Esophagus squamous epithelium (tissue), 5 donors: Measurements from ENCODE around the gene PPP1R12C. TPM values are rescaled to one million over a fixed set of nuclear protein-coding genes. Genes with fewer than 3 reads are reported as not detected.

Experiments used
- DNase-seq: peaks from one replicate; lab custom pipeline; 2025; lab: John Stamatoyannopoulos, UW
- H3K27ac ChIP-seq, 4 donors: fragments of 200-600 bp; sonication (generic); one replicate each; pipeline ENCODE4 v1.5.1; 2016 to 2019; ENCODE audit warnings: mild to moderate bottlenecking in 1 of 4
- H3K27me3 ChIP-seq, 4 donors: fragments of 200-600 bp; sonication (generic); 1 replicate in 3 of 4; 2 replicates in 1 of 4; pipeline versions ENCODE4 v1.5.1 to v1.6.0; 2017 to 2021; ENCODE audit warnings: antibody characterized with exemption in 1 of 4
- H3K36me3 ChIP-seq, 3 donors: fragments of 200-600 bp; sonication (generic); one replicate each; pipeline ENCODE4 v1.5.1; 2016 to 2019
- H3K4me1 ChIP-seq, 3 donors: fragments of 200-600 bp; sonication (generic); one replicate each; pipeline ENCODE4 v1.5.1; 2017 to 2019
- H3K4me3 ChIP-seq, 4 donors: fragments of 200-600 bp; sonication (generic); 1 replicate in 3 of 4; 2 replicates in 1 of 4; pipeline ENCODE4 v1.5.1; 2016 to 2019; ENCODE audit warnings: mild to moderate bottlenecking in 2 of 4, moderate library complexity in 1 of 4
- H3K9me3 ChIP-seq, 3 donors: fragments of 200-600 bp; sonication (generic); one replicate each; pipeline ENCODE4 v1.5.1; 2016 to 2019
- CTCF ChIP-seq, 6 experiments: fragments of 450-650 bp in 4 of 6; fragments of 200-600 bp in 2 of 6; sonication (generic) in 2 of 6; IDR thresholded peaks; one replicate each; pipeline ENCODE4 v1.5.1; 2016 to 2019; ENCODE audit warnings: antibody characterized with exemption in 6 of 6, mild to moderate bottlenecking in 4 of 6, moderate library complexity in 4 of 6
- POLR2A ChIP-seq, 4 donors: fragments of 450-650 bp; IDR thresholded peaks; one replicate each; pipeline ENCODE4 v1.6.1; 2017; ENCODE audit warnings: antibody characterized with exemption in 4 of 4, mild to moderate bottlenecking in 4 of 4, moderate library complexity in 3 of 4
- WGBS, 2 donors: methylation state at CpG; one replicate each; pipeline ENCODE4 v1.1.5; 2018; 5-methylcytosine and 5-hydroxymethylcytosine counted together
- intact Hi-C: fragments of 100-400 bp; cut with DNase I; formaldehyde crosslinking; loops from one replicate; pipeline ENCODE4 v1.15.0; 2022
- total RNA-seq, 4 donors: library from RNA; depleted of rRNA; stranded (reverse); fragments of >200 nt; gene quantifications; one replicate each; pipeline ENCODE4 v1.1.0, GENCODE V29; 2016
- donor health status: DM: yes; HTN: yes; CAD: no.

PPP1R12C gene
- total RNA-seq, 4 donors from 2014 or later: 35.1 to 89.1 (median 43.7) TPM

- H3K27me3 ChIP-seq: peaks cover 0 to 77% (median 0%) of the 10 kb centered on the region in 4 donors
- H3K27ac ChIP-seq: no peak overlapping the region
- TF ChIP-seq CTCF (IDR thresholded peaks at IDR 0.05) (no peak), POLR2A (IDR thresholded peaks at IDR 0.05) (no peak)
- H3K4me3 ChIP-seq: no peak overlapping the region
- H3K36me3 ChIP-seq: no peaks in the 10 kb centered on the region
- H3K9me3 ChIP-seq: no peaks in the 10 kb centered on the region
- H3K4me1 ChIP-seq: no peaks in the 10 kb centered on the region
- WGBS, 2 donors: 61 to 63% methylated on average over 14 to 18 of the region's 25 CpGs
- intact Hi-C loops: no loop called here
- DNase-seq: no peak
These were observed 16.4 kb upstream of the PPP1R12C start for GRCh38 chr19:55133639-55134444.

- intact Hi-C loops: no loop called here
- peaks cover 0 to 65% (median 0%) of the 10 kb centered on the region in 4 donors for H3K27me3 ChIP-seq
- TF ChIP-seq CTCF (IDR thresholded peaks at IDR 0.05) (no peak), POLR2A (IDR thresholded peaks at IDR 0.05) (no peak)
- WGBS, 2 donors: 59 to 76% methylated on average over 5 to 8 of the region's 14 CpGs
- no peak overlapping the region for H3K4me3 ChIP-seq
- no peak for DNase-seq
- H3K36me3 ChIP-seq: no peaks in the 10 kb centered on the region
- H3K9me3 ChIP-seq: no peaks in the 10 kb centered on the region
- H3K27ac ChIP-seq: no peak overlapping the region
- no peaks in the 10 kb centered on the region for H3K4me1 ChIP-seq
These were observed 15.2 kb upstream of the PPP1R12C start for GRCh38 chr19:55132453-55133129.

- H3K4me1 ChIP-seq: no peaks in the 10 kb centered on the region
- TF ChIP-seq POLR2A (IDR thresholded peaks at IDR 0.05): no peak
- no peak for TF ChIP-seq CTCF (IDR thresholded peaks at IDR 0.05)
- H3K27me3 ChIP-seq: peaks cover 0 to 54% (median 0%) of the 10 kb centered on the region in 4 donors
- H3K36me3 ChIP-seq: no peaks in the 10 kb centered on the region
- intact Hi-C loops: no loop called here
- no peak for DNase-seq
- H3K9me3 ChIP-seq: no peaks in the 10 kb centered on the region
- no peak overlapping the region for H3K4me3 ChIP-seq
- H3K27ac ChIP-seq: no peak overlapping the region
- WGBS, 2 donors: 71 to 85% methylated on average over 15 to 16 of the region's 16 CpGs
These were observed 14.0 kb upstream of the PPP1R12C start for GRCh38 chr19:55131421-55131820.

- no peak overlapping the region for H3K4me3 ChIP-seq
- H3K36me3 ChIP-seq: no peaks in the 10 kb centered on the region
- TF ChIP-seq CTCF (IDR thresholded peaks at IDR 0.05): no peak
- TF ChIP-seq POLR2A (IDR thresholded peaks at IDR 0.05): no peak
- peaks cover 16 to 39% (median 26%) of the 10 kb centered on the region in 3 donors for H3K4me1 ChIP-seq
- no peaks in the 10 kb centered on the region for H3K9me3 ChIP-seq
- no peak for DNase-seq
- WGBS, 2 donors: 67 to 89% methylated on average over 14 of the region's 14 CpGs
- H3K27ac ChIP-seq: peak overlapping the region in 1 of 4 donors; percentile 99
- H3K27me3 ChIP-seq: peaks cover 0 to 12% (median 0%) of the 10 kb centered on the region in 4 donors
- intact Hi-C loops: no loop called here
These were observed 1.6 kb upstream of the PPP1R12C start for GRCh38 chr19:55119053-55119452.
